Stimulated activated CD4-positive, alpha-beta T cell treated with anti-CD3 and anti-CD28 coated beads, Interleukin-1b, Interleukin-23, amount 100 ng/mL, for 1 hour (primary cell): ENCODE measurements around the gene CREB5.

ENCODE experiments used
- DNase-seq, 2 donors: peaks; one replicate each; pipeline ENCODE4 v3.0.0-alpha.2; 2020; ENCODE audit warnings: low read depth in 2 of 2

The CREB5 gene

GRCh38 chr7:28434510-28434909 lies 22.2 kb downstream of the CREB5 start:
- no peak for DNase-seq

GRCh38 chr7:28435152-28435551 lies 22.8 kb downstream of the CREB5 start:
- no peak for DNase-seq

GRCh38 chr7:28435732-28436378 lies 23.5 kb downstream of the CREB5 start:
- no peak for DNase-seq

- no peak for DNase-seq
Observed at GRCh38 chr7:28440055-28440601, 27.8 kb downstream of the CREB5 start.

GRCh38 chr7:28442540-28443420 lies 30.5 kb downstream of the CREB5 start:
- no peak for DNase-seq

- DNase-seq, result no peak
Observed at GRCh38 chr7:28446131-28446530, 33.8 kb downstream of the CREB5 start.

GRCh38 chr7:28447071-28447470 lies 34.8 kb downstream of the CREB5 start:
- no peak for DNase-seq

GRCh38 chr7:28448708-28449107 lies 36.4 kb downstream of the CREB5 start:
- DNase-seq, result no peak

GRCh38 chr7:28452681-28453080 lies 40.4 kb downstream of the CREB5 start:
- no peak for DNase-seq

- no peak for DNase-seq
Observed at GRCh38 chr7:28455486-28455885, 43.2 kb downstream of the CREB5 start.

GRCh38 chr7:28456044-28456443 lies 43.7 kb downstream of the CREB5 start:
- no peak for DNase-seq

- DNase-seq, result no peak
Observed at GRCh38 chr7:28458732-28459131, 46.4 kb downstream of the CREB5 start.

GRCh38 chr7:28459306-28459705 lies 47.0 kb downstream of the CREB5 start:
- DNase-seq, result no peak

- DNase-seq, result no peak
Observed at GRCh38 chr7:28465697-28466096, 53.4 kb downstream of the CREB5 start.

GRCh38 chr7:28466341-28466740 lies 54.0 kb downstream of the CREB5 start:
- DNase-seq, result no peak

- DNase-seq, result no peak
Observed at GRCh38 chr7:28466885-28467284, 54.6 kb downstream of the CREB5 start.

- no peak for DNase-seq
Observed at GRCh38 chr7:28469562-28469961, 57.2 kb downstream of the CREB5 start.

GRCh38 chr7:28470344-28470743 lies 58.0 kb downstream of the CREB5 start:
- DNase-seq, result no peak

GRCh38 chr7:28472332-28472731 lies 60.0 kb downstream of the CREB5 start:
- no peak for DNase-seq

- DNase-seq, result no peak
Observed at GRCh38 chr7:28473571-28474281, 61.4 kb downstream of the CREB5 start.

GRCh38 chr7:28474282-28474638 lies 61.9 kb downstream of the CREB5 start:
- no peak for DNase-seq

GRCh38 chr7:28474640-28475039 lies 62.3 kb downstream of the CREB5 start:
- no peak for DNase-seq
